Bronchial epithelial cell (primary cell): ENCODE data around the gene SIRPB2. TPM values are rescaled to one million over a fixed set of nuclear protein-coding genes. Genes with fewer than 3 reads are reported as not detected.

Source experiments
- DNase-seq: peaks from one replicate; pipeline ENCODE4 v3.0.0-alpha.2; 2010; ENCODE audit warnings: low read depth
- FAIRE-seq: peaks from 2 replicates; lab custom pipeline; 2011; peaks lifted over from hg19 to GRCh38; lab: Jason Lieb, UNC
- H3K27me3 ChIP-seq: 2 replicates; pipeline ENCODE4 v1.5.1; 2011; ENCODE audit warnings: low read length; ENCODE audit not compliant: control insufficient read depth, insufficient read depth
- H3K36me3 ChIP-seq: 2 replicates; pipeline ENCODE4 v1.5.1; 2011; ENCODE audit warnings: low read length; ENCODE audit not compliant: control insufficient read depth, insufficient read depth
- H3K4me3 ChIP-seq: 2 replicates; pipeline ENCODE4 v1.5.1; 2011; ENCODE audit warnings: mild to moderate bottlenecking, low read depth, low read length, control low read depth
- total RNA-seq: library from RNA; depleted of rRNA; stranded (reverse); fragments of >200 nt; gene quantifications from 2 replicates; pipeline ENCODE4 v1.2.1, GENCODE V29; 2014
- TF ChIP-seq, protein P1 (sequence below): IDR thresholded peaks from 2 replicates; pipeline ENCODE4 v1.5.1; 2011; ENCODE audit warnings: mild to moderate bottlenecking, moderate library complexity, low read length, control low read depth, inconsistent platforms; ENCODE audit not compliant: insufficient read depth, severe bottlenecking

The SIRPB2 gene
- total RNA-seq, 1 donor from 2014 or later = under 0.01 TPM

DNA sequence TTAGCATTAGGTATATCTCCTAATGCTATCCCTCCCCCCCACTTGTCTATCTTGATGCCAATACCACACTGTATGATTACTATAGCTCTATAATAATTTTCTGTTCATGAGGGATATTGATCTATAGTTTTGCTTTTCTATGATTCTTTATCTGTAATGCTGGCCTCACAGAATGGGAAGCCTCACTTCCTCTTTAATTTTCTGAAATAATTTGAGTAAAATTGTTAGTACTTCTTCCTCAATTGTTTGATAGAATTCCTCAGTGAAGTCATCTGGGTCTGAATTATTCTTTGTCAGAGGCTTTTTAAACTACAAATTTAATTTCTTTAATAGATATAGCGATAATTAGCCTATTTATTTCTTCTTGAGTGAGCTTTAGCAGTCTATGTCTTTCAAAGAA is 35.1 kb upstream of the SIRPB2 start:
- Histone ChIP-seq H3K36me3 (no peaks in the 10 kb centered on the region), H3K4me3 (no peak overlapping the region), H3K27me3 (no peaks in the 10 kb centered on the region)
- DNase-seq = no peak
- TF ChIP-seq, protein P1, sequence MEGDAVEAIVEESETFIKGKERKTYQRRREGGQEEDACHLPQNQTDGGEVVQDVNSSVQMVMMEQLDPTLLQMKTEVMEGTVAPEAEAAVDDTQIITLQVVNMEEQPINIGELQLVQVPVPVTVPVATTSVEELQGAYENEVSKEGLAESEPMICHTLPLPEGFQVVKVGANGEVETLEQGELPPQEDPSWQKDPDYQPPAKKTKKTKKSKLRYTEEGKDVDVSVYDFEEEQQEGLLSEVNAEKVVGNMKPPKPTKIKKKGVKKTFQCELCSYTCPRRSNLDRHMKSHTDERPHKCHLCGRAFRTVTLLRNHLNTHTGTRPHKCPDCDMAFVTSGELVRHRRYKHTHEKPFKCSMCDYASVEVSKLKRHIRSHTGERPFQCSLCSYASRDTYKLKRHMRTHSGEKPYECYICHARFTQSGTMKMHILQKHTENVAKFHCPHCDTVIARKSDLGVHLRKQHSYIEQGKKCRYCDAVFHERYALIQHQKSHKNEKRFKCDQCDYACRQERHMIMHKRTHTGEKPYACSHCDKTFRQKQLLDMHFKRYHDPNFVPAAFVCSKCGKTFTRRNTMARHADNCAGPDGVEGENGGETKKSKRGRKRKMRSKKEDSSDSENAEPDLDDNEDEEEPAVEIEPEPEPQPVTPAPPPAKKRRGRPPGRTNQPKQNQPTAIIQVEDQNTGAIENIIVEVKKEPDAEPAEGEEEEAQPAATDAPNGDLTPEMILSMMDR = no peak
- no peak for FAIRE-seq

DNA sequence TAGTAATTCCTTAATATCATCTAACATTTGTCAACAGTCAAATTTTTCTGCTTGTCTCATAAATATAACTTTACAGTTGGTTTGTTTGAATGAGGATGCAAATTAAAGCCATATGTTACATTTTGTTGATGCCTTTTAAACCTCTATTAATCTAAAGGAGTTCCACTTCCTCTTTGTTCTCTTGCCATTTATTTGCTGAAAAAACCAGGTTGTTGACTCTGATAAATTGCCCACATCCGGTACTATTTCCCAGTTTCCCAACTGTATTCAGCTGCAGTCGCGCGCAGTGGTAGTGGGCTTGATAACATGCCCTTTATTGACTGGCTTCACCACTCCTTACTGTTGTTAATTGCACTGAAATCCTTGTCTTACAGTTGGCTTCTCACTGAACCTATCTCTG is 32.8 kb upstream of the SIRPB2 start:
- Histone ChIP-seq H3K27me3 (peaks cover 3% of the 10 kb centered on the region), H3K4me3 (no peak overlapping the region), H3K36me3 (no peaks in the 10 kb centered on the region)
- FAIRE-seq (no peak), DNase-seq (no peak)
- TF ChIP-seq, protein P1 = no peak

DNA sequence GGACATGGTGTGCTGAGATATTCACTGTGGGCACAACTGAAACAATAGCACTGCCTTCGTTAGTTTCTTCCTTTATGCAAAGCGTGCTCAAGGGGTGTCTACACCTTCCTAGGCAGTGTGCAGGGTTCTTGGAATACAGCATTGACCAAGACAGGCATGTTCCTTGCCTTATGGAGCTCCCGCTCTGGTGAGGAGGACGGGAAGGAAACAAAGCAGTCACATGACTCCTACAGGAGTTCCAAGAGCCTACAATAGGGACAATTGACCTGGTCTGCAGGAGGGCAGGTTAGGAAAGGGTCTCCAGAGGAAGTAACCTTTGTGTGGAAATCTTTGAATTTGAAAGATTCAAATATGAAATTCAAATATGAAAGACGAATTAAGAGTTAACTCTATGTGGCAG is 25.8 kb upstream of the SIRPB2 start:
- FAIRE-seq = no peak
- no peak overlapping the region for H3K4me3 ChIP-seq
- peaks cover 4% of the 10 kb centered on the region for H3K27me3 ChIP-seq

DNA sequence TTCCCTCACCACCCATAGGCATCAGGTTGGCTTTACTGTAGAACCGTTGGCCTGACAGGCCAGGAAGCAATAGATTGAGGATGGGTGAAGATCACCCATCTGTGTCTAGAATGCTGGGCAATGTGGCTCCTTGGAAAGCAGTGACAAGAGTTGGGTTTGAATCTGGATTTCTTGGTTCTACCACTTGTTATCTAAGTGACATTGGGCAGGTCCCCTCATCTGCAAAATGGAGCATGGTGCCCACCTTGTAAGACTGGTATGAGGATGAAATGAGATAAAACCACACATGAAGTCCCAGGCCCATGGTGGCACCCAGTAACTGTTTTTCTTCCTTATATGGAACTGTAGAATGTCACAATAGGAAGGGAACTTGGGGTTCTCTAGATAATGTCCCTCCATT is 22.6 kb upstream of the SIRPB2 start:
- Histone ChIP-seq H3K27me3 (peaks cover 1% of the 10 kb centered on the region), H3K36me3 (no peaks in the 10 kb centered on the region), H3K4me3 (no peak overlapping the region)
- DNase-seq = no peak
- FAIRE-seq = peak; percentile 18
- TF ChIP-seq, protein P1 = no peak

More for the DNA sequence above, 25.8 kb upstream of the SIRPB2 start:
- TF ChIP-seq, protein P1 = no peak
- H3K36me3 ChIP-seq = no peaks in the 10 kb centered on the region
- no peak for DNase-seq

DNA sequence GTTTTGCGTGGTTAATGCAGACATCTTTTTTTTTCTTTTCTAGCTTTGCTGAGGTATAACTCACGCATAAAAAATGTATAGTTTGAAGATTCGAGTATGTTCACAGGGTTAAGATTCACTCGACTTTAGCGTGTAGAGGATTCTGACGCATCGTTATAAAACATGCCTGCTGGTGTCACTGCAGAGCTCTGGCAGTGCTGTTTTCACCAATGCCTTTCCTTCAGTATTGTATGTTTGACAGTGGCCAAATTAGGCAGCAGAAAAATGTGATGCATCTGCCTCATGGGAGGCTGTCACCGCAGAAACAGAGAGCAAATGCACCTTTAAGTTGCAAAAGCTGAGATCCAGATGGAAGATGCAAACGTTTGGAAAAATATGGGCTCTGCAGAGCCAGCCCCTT is 18.0 kb upstream of the SIRPB2 start:
- Histone ChIP-seq H3K36me3 (no peaks in the 10 kb centered on the region), H3K4me3 (no peak overlapping the region), H3K27me3 (no peaks in the 10 kb centered on the region)
- FAIRE-seq (peak; percentile 23), DNase-seq (peak; percentile 34)
- TF ChIP-seq, protein P1 = peak; percentile 60

DNA sequence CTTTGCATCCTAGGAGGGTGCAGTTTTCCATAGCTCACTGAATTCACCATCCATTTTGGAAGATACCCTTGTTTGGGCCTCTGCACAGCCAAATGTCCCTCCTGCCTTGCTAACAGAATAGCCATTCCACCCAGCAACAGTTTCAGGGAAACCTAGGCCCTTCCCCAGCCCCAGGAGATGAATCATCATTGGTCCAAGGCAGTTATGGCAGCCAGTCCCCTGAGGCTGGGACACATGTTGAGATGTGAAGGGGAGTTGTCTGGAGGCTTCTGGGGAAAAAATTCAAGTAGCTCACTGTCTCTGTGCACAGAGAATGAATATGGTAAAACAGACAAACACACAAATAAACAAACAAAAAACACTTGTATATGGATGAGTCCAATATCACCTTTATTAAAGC is 17.4 kb upstream of the SIRPB2 start:
- TF ChIP-seq, protein P1 = no peak
- FAIRE-seq (peak; percentile 18), DNase-seq (no peak)
- Histone ChIP-seq H3K27me3 (no peaks in the 10 kb centered on the region), H3K4me3 (no peak overlapping the region), H3K36me3 (no peaks in the 10 kb centered on the region)
